IPS DF 4.7 (cell line): ENCODE measurements around the gene PFN1.

Experiments
- DNase-seq: peaks from one replicate; pipeline ENCODE4 v3.0.0-alpha.2; 2013; ENCODE audit warnings: low spot score; ENCODE audit errors: extremely low read depth

Gene PFN1

DNA sequence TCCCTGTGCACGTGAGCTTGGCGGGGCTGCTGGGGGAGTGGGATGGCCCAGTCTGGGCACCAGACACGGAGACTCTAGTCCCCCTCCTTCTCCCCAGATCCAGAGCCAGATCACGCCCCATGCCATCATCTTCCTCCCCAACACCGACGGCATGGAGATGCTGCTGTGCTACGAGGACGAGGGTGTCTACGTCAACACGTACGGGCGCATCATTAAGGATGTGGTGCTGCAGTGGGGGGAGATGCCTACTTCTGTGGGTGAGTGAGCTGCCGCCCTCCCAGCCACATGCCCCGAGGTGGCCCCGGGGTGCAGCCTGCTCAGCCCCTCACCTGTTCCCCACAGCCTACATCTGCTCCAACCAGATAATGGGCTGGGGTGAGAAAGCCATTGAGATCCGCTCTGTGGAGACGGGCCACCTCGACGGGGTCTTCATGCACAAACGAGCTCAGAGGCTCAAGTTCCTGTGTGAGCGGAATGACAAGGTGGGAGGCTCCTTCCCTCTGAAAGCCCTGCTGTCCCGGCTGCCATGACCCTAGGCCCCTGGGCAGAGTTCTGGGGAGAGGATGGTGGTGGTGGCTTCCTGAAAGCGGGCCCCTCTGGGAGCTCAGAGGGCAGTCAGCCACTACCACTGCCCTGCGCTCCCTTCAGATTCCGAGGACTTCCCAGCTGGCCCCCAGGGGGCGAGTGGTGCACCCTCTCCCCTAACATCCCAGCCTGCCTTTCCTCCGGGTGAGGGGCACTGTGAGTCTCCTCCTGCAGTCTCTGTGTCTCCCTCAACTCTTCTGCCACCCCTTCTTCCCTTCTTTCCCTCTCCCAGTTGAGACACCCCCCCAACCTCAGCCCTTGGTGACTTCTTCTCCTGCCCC lies 51.8 kb downstream of the PFN1 start:
- no peak for DNase-seq

DNA sequence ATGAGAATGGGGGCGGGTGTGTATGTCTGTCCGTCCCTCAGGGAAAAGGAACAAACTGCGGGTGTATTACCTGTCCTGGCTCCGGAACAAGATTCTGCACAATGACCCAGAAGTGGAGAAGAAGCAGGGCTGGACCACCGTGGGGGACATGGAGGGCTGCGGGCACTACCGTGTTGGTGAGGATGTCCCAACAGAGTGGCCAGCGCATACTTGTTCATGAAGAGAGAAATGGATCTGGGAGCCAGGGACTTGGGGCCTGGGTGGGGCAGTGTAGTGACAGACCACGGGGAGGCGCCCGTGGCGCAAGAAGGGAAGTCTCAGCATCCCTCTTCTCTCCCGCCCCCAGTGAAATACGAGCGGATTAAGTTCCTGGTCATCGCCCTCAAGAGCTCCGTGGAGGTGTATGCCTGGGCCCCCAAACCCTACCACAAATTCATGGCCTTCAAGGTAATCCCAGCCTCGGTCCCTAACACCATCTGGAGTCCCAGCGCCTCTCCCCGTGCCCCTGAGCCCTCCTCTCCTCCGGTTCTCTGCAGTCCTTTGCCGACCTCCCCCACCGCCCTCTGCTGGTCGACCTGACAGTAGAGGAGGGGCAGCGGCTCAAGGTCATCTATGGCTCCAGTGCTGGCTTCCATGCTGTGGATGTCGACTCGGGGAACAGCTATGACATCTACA lies 52.5 kb downstream of the PFN1 start:
- no peak for DNase-seq
